Measurements from ENCODE around the gene KCND1. TPM values are rescaled to one million over a fixed set of nuclear protein-coding genes. Genes with fewer than 3 reads are reported as not detected.

Gene KCND1
- total and polyA plus RNA-seq, 10 of the 15 experiments (the other 5 are each of a cell fraction or from before 2014, with no cell fraction given) = 0.02 to 1.0 (median 0.39) TPM

DNA sequence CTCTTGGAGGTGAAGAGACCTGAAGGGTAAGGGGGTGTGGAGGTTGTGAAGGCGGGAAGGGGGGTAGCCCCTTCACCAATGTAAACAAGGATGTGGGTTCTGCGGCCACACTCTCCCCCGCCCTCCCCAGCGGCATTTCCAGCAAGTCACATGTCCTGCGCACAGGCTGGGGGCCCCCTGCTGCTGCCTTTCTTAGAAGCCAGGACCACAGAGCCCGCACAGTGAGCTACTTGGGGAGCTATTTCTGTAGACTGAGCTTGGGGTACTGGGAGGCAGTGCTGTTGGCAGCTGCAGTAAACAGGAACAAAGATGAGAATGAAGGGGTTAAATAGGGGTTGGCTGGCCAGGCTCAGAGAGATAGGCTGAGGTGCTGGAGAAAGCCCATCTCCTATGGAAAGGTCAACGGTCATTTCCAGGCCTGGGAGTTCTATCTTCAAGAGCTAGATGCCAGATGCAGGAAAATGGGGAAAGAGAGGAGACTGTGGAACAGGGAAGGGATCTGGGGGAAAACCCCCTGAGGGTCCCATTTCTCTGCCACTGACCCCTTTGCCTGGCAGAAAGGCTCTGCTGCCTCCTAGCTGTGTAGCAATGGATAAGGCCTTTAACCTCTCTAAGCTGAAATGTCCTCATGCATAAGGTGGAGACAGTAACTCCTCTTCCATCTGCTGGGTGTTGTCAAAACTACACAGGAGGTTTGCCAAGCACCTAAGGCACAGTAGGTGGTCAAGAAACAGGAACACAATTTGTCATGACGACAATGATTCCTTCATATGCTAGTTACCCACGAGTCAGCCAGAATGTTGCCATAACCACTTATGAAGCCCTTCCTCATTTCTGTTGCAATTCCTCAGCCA lies 34.4 kb downstream of the KCND1 start (continued):
- TF ChIP-seq SPI1 (IDR thresholded peaks at IDR 0.05; ENCODE audit: borderline replicate concordance, insufficient read depth, low read depth, low read length) (peak; percentile 88), POLR2A (IDR thresholded peaks at IDR 0.05; ENCODE audit: low read depth, low read length) (peak; percentile 65), IKZF1 (conservative IDR thresholded peaks at IDR 0.05) (peak; percentile 95), EED (IDR thresholded peaks at IDR 0.05; ENCODE audit: low read depth) (peak; percentile 88), RBBP5 (conservative IDR thresholded peaks at IDR 0.05) (no peak), TBL1XR1 (IDR thresholded peaks at IDR 0.05; ENCODE audit: low read depth, low read length) (peak; percentile 100), RUNX3 (IDR thresholded peaks at IDR 0.05; ENCODE audit: low read length) (peak; percentile 99), HDGF (IDR thresholded peaks at IDR 0.05) (no peak), PAX5 (IDR thresholded peaks at IDR 0.05; ENCODE audit: borderline replicate concordance, low read depth, low read length) (peak; percentile 90), KDM1A (IDR thresholded peaks at IDR 0.05; ENCODE audit: borderline replicate concordance) (no peak), BCLAF1 (IDR thresholded peaks at IDR 0.05) (no peak), NFXL1 (IDR thresholded peaks at IDR 0.05; ENCODE audit: borderline replicate concordance) (no peak), RAD21 (IDR thresholded peaks at IDR 0.05; ENCODE audit: insufficient read depth, low read depth, low read length) (peak; percentile 57), NRF1 (conservative IDR thresholded peaks at IDR 0.05; ENCODE audit: low read depth, low read length) (no peak)
- TF ChIP-seq, protein P1, sequence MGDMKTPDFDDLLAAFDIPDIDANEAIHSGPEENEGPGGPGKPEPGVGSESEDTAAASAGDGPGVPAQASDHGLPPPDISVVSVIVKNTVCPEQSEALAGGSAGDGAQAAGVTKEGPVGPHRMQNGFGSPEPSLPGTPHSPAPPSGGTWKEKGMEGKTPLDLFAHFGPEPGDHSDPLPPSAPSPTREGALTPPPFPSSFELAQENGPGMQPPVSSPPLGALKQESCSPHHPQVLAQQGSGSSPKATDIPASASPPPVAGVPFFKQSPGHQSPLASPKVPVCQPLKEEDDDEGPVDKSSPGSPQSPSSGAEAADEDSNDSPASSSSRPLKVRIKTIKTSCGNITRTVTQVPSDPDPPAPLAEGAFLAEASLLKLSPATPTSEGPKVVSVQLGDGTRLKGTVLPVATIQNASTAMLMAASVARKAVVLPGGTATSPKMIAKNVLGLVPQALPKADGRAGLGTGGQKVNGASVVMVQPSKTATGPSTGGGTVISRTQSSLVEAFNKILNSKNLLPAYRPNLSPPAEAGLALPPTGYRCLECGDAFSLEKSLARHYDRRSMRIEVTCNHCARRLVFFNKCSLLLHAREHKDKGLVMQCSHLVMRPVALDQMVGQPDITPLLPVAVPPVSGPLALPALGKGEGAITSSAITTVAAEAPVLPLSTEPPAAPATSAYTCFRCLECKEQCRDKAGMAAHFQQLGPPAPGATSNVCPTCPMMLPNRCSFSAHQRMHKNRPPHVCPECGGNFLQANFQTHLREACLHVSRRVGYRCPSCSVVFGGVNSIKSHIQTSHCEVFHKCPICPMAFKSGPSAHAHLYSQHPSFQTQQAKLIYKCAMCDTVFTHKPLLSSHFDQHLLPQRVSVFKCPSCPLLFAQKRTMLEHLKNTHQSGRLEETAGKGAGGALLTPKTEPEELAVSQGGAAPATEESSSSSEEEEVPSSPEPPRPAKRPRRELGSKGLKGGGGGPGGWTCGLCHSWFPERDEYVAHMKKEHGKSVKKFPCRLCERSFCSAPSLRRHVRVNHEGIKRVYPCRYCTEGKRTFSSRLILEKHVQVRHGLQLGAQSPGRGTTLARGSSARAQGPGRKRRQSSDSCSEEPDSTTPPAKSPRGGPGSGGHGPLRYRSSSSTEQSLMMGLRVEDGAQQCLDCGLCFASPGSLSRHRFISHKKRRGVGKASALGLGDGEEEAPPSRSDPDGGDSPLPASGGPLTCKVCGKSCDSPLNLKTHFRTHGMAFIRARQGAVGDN (IDR thresholded peaks at IDR 0.05) = peak; percentile 56
- TF ChIP-seq, protein P2, sequence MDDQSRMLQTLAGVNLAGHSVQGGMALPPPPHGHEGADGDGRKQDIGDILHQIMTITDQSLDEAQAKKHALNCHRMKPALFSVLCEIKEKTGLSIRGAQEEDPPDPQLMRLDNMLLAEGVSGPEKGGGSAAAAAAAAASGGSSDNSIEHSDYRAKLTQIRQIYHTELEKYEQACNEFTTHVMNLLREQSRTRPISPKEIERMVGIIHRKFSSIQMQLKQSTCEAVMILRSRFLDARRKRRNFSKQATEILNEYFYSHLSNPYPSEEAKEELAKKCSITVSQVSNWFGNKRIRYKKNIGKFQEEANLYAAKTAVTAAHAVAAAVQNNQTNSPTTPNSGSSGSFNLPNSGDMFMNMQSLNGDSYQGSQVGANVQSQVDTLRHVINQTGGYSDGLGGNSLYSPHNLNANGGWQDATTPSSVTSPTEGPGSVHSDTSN (IDR thresholded peaks at IDR 0.05; ENCODE audit: insufficient replicate concordance, low read depth, low read length) = no peak
- TF ChIP-seq, protein P3, sequence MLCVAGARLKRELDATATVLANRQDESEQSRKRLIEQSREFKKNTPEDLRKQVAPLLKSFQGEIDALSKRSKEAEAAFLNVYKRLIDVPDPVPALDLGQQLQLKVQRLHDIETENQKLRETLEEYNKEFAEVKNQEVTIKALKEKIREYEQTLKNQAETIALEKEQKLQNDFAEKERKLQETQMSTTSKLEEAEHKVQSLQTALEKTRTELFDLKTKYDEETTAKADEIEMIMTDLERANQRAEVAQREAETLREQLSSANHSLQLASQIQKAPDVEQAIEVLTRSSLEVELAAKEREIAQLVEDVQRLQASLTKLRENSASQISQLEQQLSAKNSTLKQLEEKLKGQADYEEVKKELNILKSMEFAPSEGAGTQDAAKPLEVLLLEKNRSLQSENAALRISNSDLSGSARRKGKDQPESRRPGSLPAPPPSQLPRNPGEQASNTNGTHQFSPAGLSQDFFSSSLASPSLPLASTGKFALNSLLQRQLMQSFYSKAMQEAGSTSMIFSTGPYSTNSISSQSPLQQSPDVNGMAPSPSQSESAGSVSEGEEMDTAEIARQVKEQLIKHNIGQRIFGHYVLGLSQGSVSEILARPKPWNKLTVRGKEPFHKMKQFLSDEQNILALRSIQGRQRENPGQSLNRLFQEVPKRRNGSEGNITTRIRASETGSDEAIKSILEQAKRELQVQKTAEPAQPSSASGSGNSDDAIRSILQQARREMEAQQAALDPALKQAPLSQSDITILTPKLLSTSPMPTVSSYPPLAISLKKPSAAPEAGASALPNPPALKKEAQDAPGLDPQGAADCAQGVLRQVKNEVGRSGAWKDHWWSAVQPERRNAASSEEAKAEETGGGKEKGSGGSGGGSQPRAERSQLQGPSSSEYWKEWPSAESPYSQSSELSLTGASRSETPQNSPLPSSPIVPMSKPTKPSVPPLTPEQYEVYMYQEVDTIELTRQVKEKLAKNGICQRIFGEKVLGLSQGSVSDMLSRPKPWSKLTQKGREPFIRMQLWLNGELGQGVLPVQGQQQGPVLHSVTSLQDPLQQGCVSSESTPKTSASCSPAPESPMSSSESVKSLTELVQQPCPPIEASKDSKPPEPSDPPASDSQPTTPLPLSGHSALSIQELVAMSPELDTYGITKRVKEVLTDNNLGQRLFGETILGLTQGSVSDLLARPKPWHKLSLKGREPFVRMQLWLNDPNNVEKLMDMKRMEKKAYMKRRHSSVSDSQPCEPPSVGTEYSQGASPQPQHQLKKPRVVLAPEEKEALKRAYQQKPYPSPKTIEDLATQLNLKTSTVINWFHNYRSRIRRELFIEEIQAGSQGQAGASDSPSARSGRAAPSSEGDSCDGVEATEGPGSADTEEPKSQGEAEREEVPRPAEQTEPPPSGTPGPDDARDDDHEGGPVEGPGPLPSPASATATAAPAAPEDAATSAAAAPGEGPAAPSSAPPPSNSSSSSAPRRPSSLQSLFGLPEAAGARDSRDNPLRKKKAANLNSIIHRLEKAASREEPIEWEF (IDR thresholded peaks at IDR 0.05; ENCODE audit: insufficient replicate concordance, low read depth, low read length) = peak; percentile 58

All from GM12878 (cell line).